Esophagus squamous epithelium (tissue), 4 donors: ENCODE data around the gene TRPV6.

Source experiments
- POLR2A ChIP-seq, 4 donors: fragments of 450-650 bp; IDR thresholded peaks; one replicate each; pipeline ENCODE4 v1.6.1; 2017; ENCODE audit warnings: antibody characterized with exemption in 4 of 4, mild to moderate bottlenecking in 4 of 4, moderate library complexity in 3 of 4
- TF ChIP-seq, protein P1 (sequence below), 6 experiments: fragments of 450-650 bp in 4 of 6; fragments of 200-600 bp in 2 of 6; sonication (generic) in 2 of 6; IDR thresholded peaks; one replicate each; pipeline ENCODE4 v1.5.1; 2016 to 2019; ENCODE audit warnings: antibody characterized with exemption in 6 of 6, mild to moderate bottlenecking in 4 of 6, moderate library complexity in 4 of 6

DNA sequence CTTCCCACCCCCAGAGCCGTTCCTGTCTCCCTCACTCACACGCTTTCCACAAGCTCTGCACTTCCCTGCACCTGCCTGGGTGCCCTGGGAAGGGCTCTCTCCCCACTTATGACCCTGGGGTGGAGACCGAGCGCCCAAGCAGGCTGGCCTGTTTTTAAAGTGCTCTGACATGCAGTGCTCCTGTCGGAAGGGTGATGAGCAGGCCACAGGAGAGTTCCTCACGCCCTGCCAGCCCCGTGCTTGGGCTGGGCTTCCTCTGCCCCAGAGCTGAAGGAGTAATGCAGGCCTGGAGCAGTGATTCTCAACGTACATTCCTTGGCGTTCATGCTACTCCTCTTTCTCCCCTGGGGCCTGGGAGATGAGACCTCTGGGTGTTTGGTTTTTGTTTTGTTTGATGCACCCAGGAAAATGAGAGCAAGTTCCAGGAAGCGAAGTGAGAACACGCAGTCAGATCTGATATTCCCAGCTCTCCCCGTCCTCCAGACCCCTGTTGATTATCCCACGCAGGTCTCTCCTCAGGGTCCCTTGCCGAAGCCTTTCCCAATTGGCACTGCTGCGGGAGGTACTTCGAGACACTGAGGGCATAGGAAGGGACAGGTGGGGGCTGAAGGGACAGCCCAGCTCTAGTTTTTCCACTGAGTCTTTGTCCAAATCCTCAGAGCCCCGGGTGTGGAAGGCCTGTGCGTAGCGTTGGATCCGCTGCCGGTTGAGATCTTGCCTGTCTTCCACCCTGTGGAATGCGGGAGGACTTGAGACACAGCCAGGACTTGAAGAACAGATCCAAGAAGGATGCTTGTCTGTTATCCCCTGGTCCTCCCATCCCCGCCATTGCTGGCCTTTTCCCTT lies 14.1 kb downstream of the TRPV6 start:
- TF ChIP-seq POLR2A (IDR thresholded peaks at IDR 0.05), result no peak
- TF ChIP-seq, protein P1, sequence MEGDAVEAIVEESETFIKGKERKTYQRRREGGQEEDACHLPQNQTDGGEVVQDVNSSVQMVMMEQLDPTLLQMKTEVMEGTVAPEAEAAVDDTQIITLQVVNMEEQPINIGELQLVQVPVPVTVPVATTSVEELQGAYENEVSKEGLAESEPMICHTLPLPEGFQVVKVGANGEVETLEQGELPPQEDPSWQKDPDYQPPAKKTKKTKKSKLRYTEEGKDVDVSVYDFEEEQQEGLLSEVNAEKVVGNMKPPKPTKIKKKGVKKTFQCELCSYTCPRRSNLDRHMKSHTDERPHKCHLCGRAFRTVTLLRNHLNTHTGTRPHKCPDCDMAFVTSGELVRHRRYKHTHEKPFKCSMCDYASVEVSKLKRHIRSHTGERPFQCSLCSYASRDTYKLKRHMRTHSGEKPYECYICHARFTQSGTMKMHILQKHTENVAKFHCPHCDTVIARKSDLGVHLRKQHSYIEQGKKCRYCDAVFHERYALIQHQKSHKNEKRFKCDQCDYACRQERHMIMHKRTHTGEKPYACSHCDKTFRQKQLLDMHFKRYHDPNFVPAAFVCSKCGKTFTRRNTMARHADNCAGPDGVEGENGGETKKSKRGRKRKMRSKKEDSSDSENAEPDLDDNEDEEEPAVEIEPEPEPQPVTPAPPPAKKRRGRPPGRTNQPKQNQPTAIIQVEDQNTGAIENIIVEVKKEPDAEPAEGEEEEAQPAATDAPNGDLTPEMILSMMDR (IDR thresholded peaks at IDR 0.05), result no peak
